Ovary (tissue), 9 donors: ENCODE measurements around the gene TSHZ2. TPM values are rescaled to one million over a fixed set of nuclear protein-coding genes. Genes with fewer than 3 reads are reported as not detected.

ENCODE experiments used
- DNase-seq, 5 donors: peaks; one replicate each; pipeline ENCODE4 v3.0.0-alpha.2; 2019 to 2020
- H3K27ac ChIP-seq, 2 donors: fragments of 200-600 bp; one replicate each; pipeline versions ENCODE4 v1.5.1 to v1.8.0; 2019 to 2022
- H3K27me3 ChIP-seq: fragments of 200-600 bp; one replicate; pipeline ENCODE4 v1.8.0; 2022
- H3K36me3 ChIP-seq: fragments of 200-600 bp; sonication (generic); one replicate; pipeline ENCODE4 v1.5.1; 2019
- H3K4me1 ChIP-seq: one replicate; pipeline ENCODE4 v1.8.1; 2013; ENCODE audit warnings: mild to moderate bottlenecking, moderate library complexity; ENCODE audit not compliant: insufficient read depth
- H3K4me3 ChIP-seq: fragments of 200-600 bp; sonication (generic); one replicate; pipeline ENCODE4 v1.5.1; 2017
- H3K9me3 ChIP-seq, 2 donors: fragments of 200-600 bp in 1 of 2; sonication (generic) in 1 of 2; one replicate each; pipeline versions ENCODE4 v1.5.1 to v1.8.1; 2013 to 2019; ENCODE audit warnings: mild to moderate bottlenecking in 1 of 2, moderate library complexity in 1 of 2
- EP300 ChIP-seq: sonication (generic); formaldehyde crosslinking; IDR thresholded peaks from one replicate; pipeline ENCODE4 v1.6.1; 2017; ENCODE audit warnings: antibody characterized with exemption
- POLR2A ChIP-seq: fragments of 450-650 bp; IDR thresholded peaks from one replicate; pipeline ENCODE4 v1.6.1; 2017; ENCODE audit warnings: antibody characterized with exemption, mild to moderate bottlenecking, moderate library complexity
- WGBS, 3 donors: extraction: QIAGEN DNeasy Blood & Tissue Kit in 1 of 3; methylation state at CpG; one replicate each; pipeline versions ENCODE4 v1.1.5 to v1.1.7; 2013 to 2017; 5-methylcytosine and 5-hydroxymethylcytosine counted together
- intact Hi-C, 4 donors: fragments of 100-400 bp; cut with DNase I; formaldehyde crosslinking; loops; one replicate each; pipeline versions ENCODE4 v1.11.0 to v1.15.1; 2022 to 2023
- polyA plus RNA-seq, 2 donors: library from polyadenylated mRNA; stranded (reverse); fragments of 200-250 nt in 1 of 2; fragments of 350-450 nt in 1 of 2; fragmentation: Illumina TruSeq in 1 of 2; extraction: RNeasy Lipid Tissue Mini Kit (QIAGEN cat#74804) in 1 of 2; gene quantifications; one replicate each; pipeline ENCODE4 v1.2.3, GENCODE V29; 2013 to 2014
- total RNA-seq, 7 donors: library from RNA; depleted of rRNA in 2 of 7; stranded (reverse); fragments of >200 nt in 2 of 7; fragmentation: NEBNext Ultra II Directional in 3 of 7; extraction: Animal tissue kit (Norgen Biotek cat#: 25700) in 3 of 7; gene quantifications; one replicate each; pipeline versions ENCODE4 v1.1.0 to v1.2.4, GENCODE V29; 2016 to 2023
- TF ChIP-seq, protein P1 (sequence below), 3 donors: fragments of 450-650 bp in 2 of 3; fragments of 200-600 bp in 1 of 3; IDR thresholded peaks; one replicate each; pipeline versions ENCODE4 v1.5.1 to v1.8.0; 2016 to 2022; ENCODE audit warnings: antibody characterized with exemption in 3 of 3, mild to moderate bottlenecking in 1 of 3
- donor health status: DM: no; HTN: no; CAD: no; lungs with moderate emphysema.
- donor health status: DM: no; HTN: no; CAD: no.
- donor health status: Bipolar disorder and iron deficiency.
- donor health status: DM: yes; HTN: yes; CAD: no.
- donor health status: DM: no; HTN: no; CAD: no.
- donor health status: DM: yes; HTN: yes; CAD: no.

TSHZ2 gene
- total and polyA plus RNA-seq, 9 donors: 18.2 to 113 (median 40.2) TPM

DNA sequence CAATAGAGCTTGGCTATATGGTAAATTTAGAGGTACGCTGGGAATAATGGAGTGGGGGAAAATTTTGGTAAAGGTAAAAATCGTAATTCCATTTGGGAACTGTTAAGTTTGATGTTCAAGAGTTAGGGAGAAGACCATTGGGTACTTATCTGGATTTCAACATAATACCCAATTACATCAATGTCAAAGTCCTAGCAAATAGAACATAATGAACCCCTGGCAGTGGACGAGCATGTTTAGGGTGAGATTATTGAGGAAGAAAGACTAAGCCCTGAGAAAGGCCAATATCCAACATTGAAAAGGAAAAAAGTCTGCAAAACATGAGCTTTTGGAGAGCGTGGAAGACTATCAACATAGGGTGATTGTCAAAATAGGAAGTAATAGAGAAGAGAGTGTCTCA lies 106.6 kb downstream of the TSHZ2 start:
- Histone ChIP-seq H3K4me1 (peaks cover 31% of the 10 kb centered on the region), H3K9me3 (no peaks in the 10 kb centered on the region), H3K4me3 (no peak overlapping the region), H3K27me3 (no peaks in the 10 kb centered on the region), H3K36me3 (no peaks in the 10 kb centered on the region), H3K27ac (no peak overlapping the region)
- TF ChIP-seq POLR2A (no peak), EP300 (no peak)
- TF ChIP-seq, protein P1, sequence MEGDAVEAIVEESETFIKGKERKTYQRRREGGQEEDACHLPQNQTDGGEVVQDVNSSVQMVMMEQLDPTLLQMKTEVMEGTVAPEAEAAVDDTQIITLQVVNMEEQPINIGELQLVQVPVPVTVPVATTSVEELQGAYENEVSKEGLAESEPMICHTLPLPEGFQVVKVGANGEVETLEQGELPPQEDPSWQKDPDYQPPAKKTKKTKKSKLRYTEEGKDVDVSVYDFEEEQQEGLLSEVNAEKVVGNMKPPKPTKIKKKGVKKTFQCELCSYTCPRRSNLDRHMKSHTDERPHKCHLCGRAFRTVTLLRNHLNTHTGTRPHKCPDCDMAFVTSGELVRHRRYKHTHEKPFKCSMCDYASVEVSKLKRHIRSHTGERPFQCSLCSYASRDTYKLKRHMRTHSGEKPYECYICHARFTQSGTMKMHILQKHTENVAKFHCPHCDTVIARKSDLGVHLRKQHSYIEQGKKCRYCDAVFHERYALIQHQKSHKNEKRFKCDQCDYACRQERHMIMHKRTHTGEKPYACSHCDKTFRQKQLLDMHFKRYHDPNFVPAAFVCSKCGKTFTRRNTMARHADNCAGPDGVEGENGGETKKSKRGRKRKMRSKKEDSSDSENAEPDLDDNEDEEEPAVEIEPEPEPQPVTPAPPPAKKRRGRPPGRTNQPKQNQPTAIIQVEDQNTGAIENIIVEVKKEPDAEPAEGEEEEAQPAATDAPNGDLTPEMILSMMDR (IDR thresholded peaks at IDR 0.05): no peak
- intact Hi-C loops: no loop called here
- no peak for DNase-seq
- WGBS, 3 donors: 80 to 88% (median 83%) methylated on average over 4 of the region's 4 CpGs

DNA sequence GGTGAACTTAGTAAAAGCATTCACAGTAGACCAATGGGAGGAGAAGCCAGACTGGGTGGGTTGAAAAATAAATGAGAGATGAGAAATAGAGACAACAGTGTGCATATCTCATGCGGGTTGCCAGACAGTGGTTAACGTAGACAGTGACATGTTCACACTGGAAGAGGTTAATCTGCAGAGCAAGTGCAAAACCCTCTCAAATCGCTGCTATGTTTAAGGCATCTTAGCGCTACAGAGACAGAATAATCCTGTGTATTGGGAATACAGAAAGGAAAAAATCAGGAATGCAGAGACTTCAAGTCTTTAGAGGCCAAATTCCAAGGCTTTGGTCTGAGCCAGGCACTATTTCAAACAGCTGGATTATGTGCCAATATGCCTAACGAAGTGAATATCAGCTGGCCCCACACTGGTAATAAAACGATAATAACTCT lies 107.1 kb downstream of the TSHZ2 start:
- 10 to 17% (median 15%) methylated on average over 6 of the region's 6 CpGs for WGBS, 3 donors
- intact Hi-C loops: no loop called here
- no peaks in the 10 kb centered on the region for H3K9me3 ChIP-seq
- no peak overlapping the region for H3K4me3 ChIP-seq
- TF ChIP-seq EP300 (no peak), POLR2A (no peak)
- TF ChIP-seq, protein P1 (IDR thresholded peaks at IDR 0.05): no peak
- H3K4me1 ChIP-seq: peaks cover 30% of the 10 kb centered on the region
- no peaks in the 10 kb centered on the region for H3K36me3 ChIP-seq
- H3K27ac ChIP-seq: no peak overlapping the region
- DNase-seq: no peak
- no peaks in the 10 kb centered on the region for H3K27me3 ChIP-seq

DNA sequence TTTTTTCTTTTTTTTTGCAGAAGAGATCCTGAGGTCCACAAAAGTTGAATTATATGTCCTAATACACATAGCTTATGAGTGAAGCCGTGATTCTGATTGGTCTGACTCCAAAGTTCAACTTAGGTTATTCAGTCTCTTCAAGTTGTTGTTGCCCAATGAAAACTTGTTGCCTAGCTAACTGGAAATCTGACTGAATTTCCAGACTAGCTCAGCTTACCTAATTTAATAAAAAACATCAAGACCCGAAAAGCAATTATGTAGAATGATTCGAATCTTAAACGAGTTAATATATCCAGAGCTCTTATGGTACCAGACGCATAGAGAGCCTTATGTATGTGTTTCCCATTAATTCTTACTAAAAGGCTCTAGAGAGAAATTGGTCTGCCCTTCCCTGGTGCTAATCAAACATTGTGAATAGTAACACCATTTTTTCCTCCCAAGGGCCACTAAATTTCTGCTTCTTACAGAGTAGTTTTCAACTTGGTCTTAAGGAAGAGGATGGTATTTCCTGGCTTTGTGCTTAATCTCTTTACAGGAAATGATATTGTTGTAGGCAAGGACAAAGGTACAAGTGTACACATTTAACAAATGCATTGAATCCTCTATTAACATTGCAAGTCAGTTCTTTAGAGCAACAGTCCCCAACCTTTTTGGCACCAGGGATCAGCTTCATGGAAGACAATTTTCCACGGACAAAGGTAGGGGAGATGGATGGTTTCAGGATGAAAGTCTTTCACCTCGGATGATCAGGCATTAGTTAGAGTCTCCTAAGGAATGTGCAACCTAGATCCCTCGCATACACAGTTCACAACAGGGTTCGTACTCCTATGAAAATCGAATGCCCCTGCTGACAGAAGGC lies 107.9 kb downstream of the TSHZ2 start:
- TF ChIP-seq EP300 (no peak), POLR2A (no peak)
- Histone ChIP-seq H3K9me3 (no peaks in the 10 kb centered on the region), H3K4me1 (peaks cover 28% of the 10 kb centered on the region), H3K27me3 (no peaks in the 10 kb centered on the region), H3K36me3 (no peaks in the 10 kb centered on the region), H3K27ac (no peak overlapping the region), H3K4me3 (no peak overlapping the region)
- no peak for DNase-seq
- WGBS, 3 donors: 84 to 85% (median 84%) methylated on average over 10 of the region's 10 CpGs
- intact Hi-C loops: no loop called here

DNA sequence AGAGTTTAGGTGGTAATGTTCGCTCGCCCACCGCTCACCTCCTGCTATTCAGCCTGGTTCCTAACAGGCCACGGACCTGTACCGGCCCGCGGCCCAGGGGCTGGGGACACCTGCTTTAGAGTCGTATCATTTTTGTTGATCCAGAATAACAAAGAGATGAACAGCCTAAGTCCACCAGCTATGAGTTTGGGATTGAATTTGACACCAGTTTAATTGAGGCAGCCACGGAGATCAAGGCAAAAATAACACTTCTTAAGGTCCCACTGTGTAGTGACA lies 108.5 kb downstream of the TSHZ2 start:
- TF ChIP-seq POLR2A: no peak
- TF ChIP-seq, protein P1 (IDR thresholded peaks at IDR 0.05): no peak
- H3K36me3 ChIP-seq: no peaks in the 10 kb centered on the region
- no peak for DNase-seq
- no peak overlapping the region for H3K27ac ChIP-seq
- no peaks in the 10 kb centered on the region for H3K27me3 ChIP-seq
- intact Hi-C loops: no loop called here
- WGBS, 3 donors: 95 to 97% (median 96%) methylated on average over 9 of the region's 9 CpGs
- no peaks in the 10 kb centered on the region for H3K9me3 ChIP-seq
- no peak overlapping the region for H3K4me3 ChIP-seq
- peaks cover 25% of the 10 kb centered on the region for H3K4me1 ChIP-seq
